ENCODE measurements around the gene PLD5.
"Not testable (repeated sequence)": the region's sequence is repeated elsewhere in the genome, so short reads cannot be mapped to it uniquely, and the experiment has no call there.

Gene PLD5

GRCh38 chr1:242120432-242120831, 404.1 kb downstream of the PLD5 start:
- Histone ChIP-seq H3K36me3 (ENCODE audit: control insufficient read depth, low read length) (no peaks in the 10 kb centered on the region), H3F3A (ENCODE audit: control insufficient read depth, insufficient read depth) (no peaks in the 10 kb centered on the region), H4K20me1 (ENCODE audit: control insufficient read depth, insufficient read depth, low read depth, low read length) (no peaks in the 10 kb centered on the region), H3K4me1 (ENCODE audit: control insufficient read depth, low read length) (no peaks in the 10 kb centered on the region), H3K27ac (ENCODE audit: low read depth, low read length) (no peak overlapping the region), H3K4me3 (ENCODE audit: low read length) (no peak overlapping the region), H3K79me2 (ENCODE audit: control insufficient read depth, low read length) (no peaks in the 10 kb centered on the region), H3K9me3 (ENCODE audit: control insufficient read depth, insufficient read depth, low read length) (no peaks in the 10 kb centered on the region), H3K9me2 (replicated peaks; ENCODE audit: control insufficient read depth, low read length) (no peaks in the 10 kb centered on the region), H3K27me3 (ENCODE audit: control insufficient read depth, low read length) (no peaks in the 10 kb centered on the region), H3K4me2 (ENCODE audit: low read length) (no peak overlapping the region)
- TF ChIP-seq CTCF (IDR thresholded peaks at IDR 0.05; ENCODE audit: low read depth, low read length, poor library complexity, severe bottlenecking): no peak
- TF ChIP-seq EZH2phosphoT487 (IDR thresholded peaks at IDR 0.05; ENCODE audit: borderline replicate concordance, low read length): no peak

- no peaks in the 10 kb centered on the region for H3F3A ChIP-seq (ENCODE audit: control insufficient read depth, insufficient read depth)
- no peaks in the 10 kb centered on the region for H3K79me2 ChIP-seq (ENCODE audit: control insufficient read depth, low read length)
- no peaks in the 10 kb centered on the region for H3K9me2 ChIP-seq (replicated peaks; ENCODE audit: control insufficient read depth, low read length)
- H3K4me2 ChIP-seq (ENCODE audit: low read length): no peak overlapping the region
- no peaks in the 10 kb centered on the region for H3K27me3 ChIP-seq (ENCODE audit: control insufficient read depth, low read length)
- H4K20me1 ChIP-seq (ENCODE audit: control insufficient read depth, insufficient read depth, low read depth, low read length): no peaks in the 10 kb centered on the region
- H3K36me3 ChIP-seq (ENCODE audit: control insufficient read depth, low read length): no peaks in the 10 kb centered on the region
- no peak overlapping the region for H3K27ac ChIP-seq (ENCODE audit: low read depth, low read length)
- TF ChIP-seq CTCF (IDR thresholded peaks at IDR 0.05; ENCODE audit: low read depth, low read length, poor library complexity, severe bottlenecking) (no peak), EZH2phosphoT487 (IDR thresholded peaks at IDR 0.05; ENCODE audit: borderline replicate concordance, low read length) (no peak)
- no peaks in the 10 kb centered on the region for H3K4me1 ChIP-seq (ENCODE audit: control insufficient read depth, low read length)
- no peaks in the 10 kb centered on the region for H3K9me3 ChIP-seq (ENCODE audit: control insufficient read depth, insufficient read depth, low read length)
- H3K4me3 ChIP-seq (ENCODE audit: low read length): no peak overlapping the region
Measured at GRCh38 chr1:242100921-242101320, 423.6 kb downstream of the PLD5 start.

GRCh38 chr1:242097283-242097682, 427.2 kb downstream of the PLD5 start:
- H3K4me1 ChIP-seq (ENCODE audit: control insufficient read depth, low read length); H3K36me3 ChIP-seq (ENCODE audit: control insufficient read depth, low read length); H3K4me2 ChIP-seq (ENCODE audit: low read length); H3K9me3 ChIP-seq (ENCODE audit: control insufficient read depth, insufficient read depth, low read length); H3K79me2 ChIP-seq (ENCODE audit: control insufficient read depth, low read length); H3K4me3 ChIP-seq (ENCODE audit: low read length); H4K20me1 ChIP-seq (ENCODE audit: control insufficient read depth, insufficient read depth, low read depth, low read length); H3K9me2 ChIP-seq (replicated peaks; ENCODE audit: control insufficient read depth, low read length); H3K27ac ChIP-seq (ENCODE audit: low read depth, low read length); H3K27me3 ChIP-seq (ENCODE audit: control insufficient read depth, low read length); H3F3A ChIP-seq (ENCODE audit: control insufficient read depth, insufficient read depth): not testable (repeated sequence)

- Histone ChIP-seq H3K79me2 (ENCODE audit: control insufficient read depth, low read length) (no peaks in the 10 kb centered on the region), H3K4me3 (ENCODE audit: low read length) (no peak overlapping the region), H3K4me1 (ENCODE audit: control insufficient read depth, low read length) (no peaks in the 10 kb centered on the region), H3K4me2 (ENCODE audit: low read length) (no peak overlapping the region), H3K9me2 (replicated peaks; ENCODE audit: control insufficient read depth, low read length) (no peaks in the 10 kb centered on the region), H3K36me3 (ENCODE audit: control insufficient read depth, low read length) (no peaks in the 10 kb centered on the region), H3K27me3 (ENCODE audit: control insufficient read depth, low read length) (no peaks in the 10 kb centered on the region), H3F3A (ENCODE audit: control insufficient read depth, insufficient read depth) (no peaks in the 10 kb centered on the region), H3K27ac (ENCODE audit: low read depth, low read length) (no peak overlapping the region), H3K9me3 (ENCODE audit: control insufficient read depth, insufficient read depth, low read length) (no peaks in the 10 kb centered on the region), H4K20me1 (ENCODE audit: control insufficient read depth, insufficient read depth, low read depth, low read length) (no peaks in the 10 kb centered on the region)
- TF ChIP-seq EZH2phosphoT487 (IDR thresholded peaks at IDR 0.05; ENCODE audit: borderline replicate concordance, low read length) (no peak), CTCF (IDR thresholded peaks at IDR 0.05; ENCODE audit: low read depth, low read length, poor library complexity, severe bottlenecking) (no peak)
Measured at GRCh38 chr1:242093116-242093515, 431.4 kb downstream of the PLD5 start.

All from DOHH2 (cell line).